ENCODE results near the gene RNF144A. TPM values are rescaled to one million over a fixed set of nuclear protein-coding genes. Genes with fewer than 3 reads are reported as not detected.

Gene RNF144A
- total RNA-seq, 3 donors from 2014 or later (not counting 1 experiment from before 2014, with no cell fraction given) = 17.3 to 36.7 (median 19.0) TPM

DNA sequence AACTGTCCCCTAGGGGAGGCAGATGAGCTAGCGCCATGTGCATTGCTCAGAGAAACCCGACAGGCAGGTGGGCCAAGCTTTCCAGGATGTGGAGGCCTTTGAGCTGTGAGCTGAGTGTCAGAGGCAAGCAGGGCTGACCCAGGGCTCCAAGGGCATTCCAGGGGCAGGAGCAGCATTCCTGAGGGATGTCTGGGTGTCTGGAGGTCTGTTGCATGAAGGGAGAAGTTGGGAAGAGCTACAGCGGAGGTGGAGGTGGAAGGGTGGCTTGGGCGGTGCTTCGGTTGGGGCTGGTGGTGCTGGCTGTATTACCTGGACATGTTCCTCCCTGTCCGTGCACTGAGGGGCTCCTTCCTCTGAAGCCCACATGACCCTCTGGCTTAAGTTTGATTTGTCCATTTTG is 102.8 kb downstream of the RNF144A start:
- 95% methylated on average over 6 of the region's 6 CpGs for WGBS (ENCODE audit: insufficient coverage)
- no peak for ATAC-seq
- TF ChIP-seq, protein P1, sequence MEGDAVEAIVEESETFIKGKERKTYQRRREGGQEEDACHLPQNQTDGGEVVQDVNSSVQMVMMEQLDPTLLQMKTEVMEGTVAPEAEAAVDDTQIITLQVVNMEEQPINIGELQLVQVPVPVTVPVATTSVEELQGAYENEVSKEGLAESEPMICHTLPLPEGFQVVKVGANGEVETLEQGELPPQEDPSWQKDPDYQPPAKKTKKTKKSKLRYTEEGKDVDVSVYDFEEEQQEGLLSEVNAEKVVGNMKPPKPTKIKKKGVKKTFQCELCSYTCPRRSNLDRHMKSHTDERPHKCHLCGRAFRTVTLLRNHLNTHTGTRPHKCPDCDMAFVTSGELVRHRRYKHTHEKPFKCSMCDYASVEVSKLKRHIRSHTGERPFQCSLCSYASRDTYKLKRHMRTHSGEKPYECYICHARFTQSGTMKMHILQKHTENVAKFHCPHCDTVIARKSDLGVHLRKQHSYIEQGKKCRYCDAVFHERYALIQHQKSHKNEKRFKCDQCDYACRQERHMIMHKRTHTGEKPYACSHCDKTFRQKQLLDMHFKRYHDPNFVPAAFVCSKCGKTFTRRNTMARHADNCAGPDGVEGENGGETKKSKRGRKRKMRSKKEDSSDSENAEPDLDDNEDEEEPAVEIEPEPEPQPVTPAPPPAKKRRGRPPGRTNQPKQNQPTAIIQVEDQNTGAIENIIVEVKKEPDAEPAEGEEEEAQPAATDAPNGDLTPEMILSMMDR (IDR thresholded peaks at IDR 0.05) = no peak
- no peak for DNase-seq
- no peak overlapping the region for H3K27ac ChIP-seq (ENCODE audit: low read length)
- H3K27me3 ChIP-seq (ENCODE audit: control insufficient read depth, insufficient read depth, low read length) = no peaks in the 10 kb centered on the region
- peaks cover 22% of the 10 kb centered on the region for H3K36me3 ChIP-seq (ENCODE audit: control insufficient read depth, insufficient read depth, low read length)
- Mint-ChIP-seq H3K4me1 (no peaks in the 10 kb centered on the region), H3K36me3 (no peaks in the 10 kb centered on the region), H3K9me3 (no peaks in the 10 kb centered on the region), H3K27me3 (ENCODE audit: low read depth in 2 of 2) (no peaks in the 10 kb centered on the region), H3K4me3 (no peak overlapping the region), H3K27ac (no peak overlapping the region)
- H3K4me3 ChIP-seq (ENCODE audit: low read length) = no peak overlapping the region
- H3K9me3 ChIP-seq (ENCODE audit: control insufficient read depth, insufficient read depth, low read length) = no peaks in the 10 kb centered on the region
- intact Hi-C loops (cut with micrococcal nuclease) = no loop called here
- H3K4me1 ChIP-seq (ENCODE audit: control insufficient read depth, insufficient read depth, low read length) = no peaks in the 10 kb centered on the region

DNA sequence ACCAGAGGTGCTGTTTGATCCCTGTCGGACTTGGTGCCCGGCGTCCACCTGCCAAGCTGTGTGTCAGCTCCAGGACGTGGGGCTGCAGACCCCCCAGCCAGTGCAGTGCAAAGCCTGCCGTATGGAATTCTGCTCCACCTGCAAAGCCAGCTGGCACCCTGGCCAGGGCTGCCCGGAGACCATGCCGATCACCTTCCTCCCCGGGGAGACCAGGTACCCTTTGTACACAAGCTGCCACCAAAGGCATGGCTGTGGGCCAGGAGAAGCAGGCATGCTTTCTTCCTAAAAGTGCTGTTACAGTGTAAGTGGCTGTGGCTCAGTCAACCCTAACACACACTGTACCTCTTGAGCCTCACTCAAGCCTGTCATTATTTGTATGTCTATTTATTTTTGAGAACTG is 103.3 kb downstream of the RNF144A start:
- H3K36me3 ChIP-seq (ENCODE audit: control insufficient read depth, insufficient read depth, low read length) = peaks cover 20% of the 10 kb centered on the region
- Mint-ChIP-seq H3K4me1 (no peaks in the 10 kb centered on the region), H3K27me3 (ENCODE audit: low read depth in 2 of 2) (no peaks in the 10 kb centered on the region), H3K9me3 (no peaks in the 10 kb centered on the region), H3K27ac (no peak overlapping the region), H3K4me3 (no peak overlapping the region), H3K36me3 (no peaks in the 10 kb centered on the region)
- no peak overlapping the region for H3K27ac ChIP-seq (ENCODE audit: low read length)
- TF ChIP-seq, protein P1 (IDR thresholded peaks at IDR 0.05) = no peak
- WGBS (ENCODE audit: insufficient coverage) = 96% methylated on average over 8 of the region's 8 CpGs
- ATAC-seq (no peak), DNase-seq (no peak)
- no peaks in the 10 kb centered on the region for H3K9me3 ChIP-seq (ENCODE audit: control insufficient read depth, insufficient read depth, low read length)
- no peaks in the 10 kb centered on the region for H3K4me1 ChIP-seq (ENCODE audit: control insufficient read depth, insufficient read depth, low read length)
- no peak overlapping the region for H3K4me3 ChIP-seq (ENCODE audit: low read length)
- H3K27me3 ChIP-seq (ENCODE audit: control insufficient read depth, insufficient read depth, low read length) = no peaks in the 10 kb centered on the region
- intact Hi-C loops (cut with micrococcal nuclease) = no loop called here

DNA sequence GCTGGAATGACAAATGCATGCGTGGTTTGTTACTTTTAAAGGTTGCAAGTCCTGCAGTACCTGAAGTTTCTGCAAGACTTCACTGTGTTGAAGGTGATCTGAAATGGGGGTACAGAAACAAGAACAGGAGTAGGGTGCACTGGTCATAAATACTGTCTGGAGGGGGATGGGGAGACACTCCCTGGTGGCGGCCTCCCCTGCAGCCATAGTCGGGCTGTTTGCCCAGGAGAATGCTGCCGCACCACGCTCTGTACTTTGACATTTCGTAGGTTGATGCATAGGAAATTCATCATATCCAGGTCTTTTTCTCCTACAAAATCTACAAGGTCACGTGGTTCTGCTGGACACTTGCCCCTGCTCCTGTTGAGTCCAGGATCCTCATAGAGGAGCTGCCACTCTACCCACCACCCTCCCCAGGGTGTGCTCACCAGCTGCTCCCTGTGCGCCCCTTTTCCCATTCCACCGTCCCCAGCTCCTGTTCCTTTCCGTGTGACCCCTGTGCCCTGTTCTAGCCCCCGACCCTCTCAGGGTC is 103.8 kb downstream of the RNF144A start:
- Histone ChIP-seq H3K4me1 (ENCODE audit: control insufficient read depth, insufficient read depth, low read length) (no peaks in the 10 kb centered on the region), H3K36me3 (ENCODE audit: control insufficient read depth, insufficient read depth, low read length) (peaks cover 23% of the 10 kb centered on the region), H3K4me3 (ENCODE audit: low read length) (no peak overlapping the region), H3K27me3 (ENCODE audit: control insufficient read depth, insufficient read depth, low read length) (no peaks in the 10 kb centered on the region), H3K27ac (ENCODE audit: low read length) (no peak overlapping the region), H3K9me3 (ENCODE audit: control insufficient read depth, insufficient read depth, low read length) (no peaks in the 10 kb centered on the region)
- TF ChIP-seq, protein P1 (IDR thresholded peaks at IDR 0.05) = no peak
- no peak overlapping the region for H3K4me3 Mint-ChIP-seq
- 78% methylated on average over 11 of the region's 11 CpGs for WGBS (ENCODE audit: insufficient coverage)
- DNase-seq (no peak), ATAC-seq (no peak)
- H3K9me3 Mint-ChIP-seq = no peaks in the 10 kb centered on the region
- intact Hi-C loops (cut with micrococcal nuclease) = no loop called here
- H3K27me3 Mint-ChIP-seq (ENCODE audit: low read depth in 2 of 2) = no peaks in the 10 kb centered on the region
- H3K27ac Mint-ChIP-seq = no peak overlapping the region
- H3K36me3 Mint-ChIP-seq = no peaks in the 10 kb centered on the region
- no peaks in the 10 kb centered on the region for H3K4me1 Mint-ChIP-seq

Measured in natural killer cell (primary cell).